GM23338 (cell line): Measurements from ENCODE around the gene RNU7-1.

Experiments
- CREB1 ChIP-seq: fragments of 250-450 bp; sonication (Bioruptor Pico); IDR thresholded peaks from 2 replicates; pipeline ENCODE4 v1.5.0; 2020; ENCODE audit warnings: low read depth, mild to moderate bottlenecking, moderate library complexity
- CTCF ChIP-seq, 2 experiments: fragments of 200-600 bp in 1 of 2; sonication (generic) in 1 of 2; conservative IDR thresholded peaks; 2 replicates each; pipeline versions ENCODE4 v1.5.1 to v1.6.1; 2016 to 2017; ENCODE audit warnings: antibody characterized with exemption in 2 of 2, low read depth in 2 of 2, mild to moderate bottlenecking in 2 of 2, moderate library complexity in 1 of 2
- ETS1 ChIP-seq: IDR thresholded peaks from 2 replicates; pipeline ENCODE4 v1.6.1; 2016; ENCODE audit warnings: antibody characterized with exemption
- EZH2 ChIP-seq: fragments of 200-600 bp; sonication (generic); IDR thresholded peaks from one replicate; pipeline ENCODE4 v1.8.0; 2017; ENCODE audit warnings: antibody characterized with exemption, mild to moderate bottlenecking, low read depth; ENCODE audit not compliant: unreplicated experiment
- EZH2phosphoT487 ChIP-seq: fragments of 200-600 bp; sonication (generic); IDR thresholded peaks from one replicate; pipeline ENCODE4 v1.8.1; 2018; ENCODE audit warnings: antibody characterized with exemption; ENCODE audit not compliant: unreplicated experiment
- JUNB ChIP-seq: IDR thresholded peaks from one replicate; pipeline ENCODE4 v1.6.1; 2016; ENCODE audit warnings: antibody characterized with exemption; ENCODE audit not compliant: unreplicated experiment
- NANOG ChIP-seq: IDR thresholded peaks from 2 replicates; pipeline ENCODE4 v1.6.1; 2016; ENCODE audit warnings: antibody characterized with exemption, borderline replicate concordance
- POLR2AphosphoS5 ChIP-seq: IDR thresholded peaks from 2 replicates; pipeline ENCODE4 v1.6.1; 2016; ENCODE audit warnings: antibody characterized with exemption, low read depth
- REST ChIP-seq: IDR thresholded peaks from one replicate; pipeline ENCODE4 v1.6.1; 2018; ENCODE audit warnings: antibody characterized with exemption; ENCODE audit not compliant: unreplicated experiment
- ZNF114 ChIP-seq: fragments of 250-450 bp; sonication (Bioruptor Pico); IDR thresholded peaks from 2 replicates; pipeline ENCODE4 v1.5.0; 2020; ENCODE audit warnings: mild to moderate bottlenecking, moderate library complexity
- ZNF462 ChIP-seq: fragments of 250-450 bp; sonication (Bioruptor Pico); IDR thresholded peaks from 2 replicates; pipeline ENCODE4 v1.5.0; 2020; ENCODE audit warnings: mild to moderate bottlenecking, moderate library complexity

GRCh38 chr12:6964605-6965025, 21.0 kb downstream of the RNU7-1 start:
- TF ChIP-seq REST (no peak), CTCF (conservative IDR thresholded peaks at IDR 0.05; ENCODE audit: low read depth in 2 of 2) (no peak), EZH2 (no peak), CREB1 (CRISPR knock-in tag) (no peak), POLR2AphosphoS5 (no peak), ETS1 (no peak), NANOG (no peak), ZNF462 (CRISPR knock-in tag) (no peak), EZH2phosphoT487 (no peak), ZNF114 (CRISPR knock-in tag) (no peak), JUNB (no peak)
